ENCODE results near the gene GOLGA7B.

DNA sequence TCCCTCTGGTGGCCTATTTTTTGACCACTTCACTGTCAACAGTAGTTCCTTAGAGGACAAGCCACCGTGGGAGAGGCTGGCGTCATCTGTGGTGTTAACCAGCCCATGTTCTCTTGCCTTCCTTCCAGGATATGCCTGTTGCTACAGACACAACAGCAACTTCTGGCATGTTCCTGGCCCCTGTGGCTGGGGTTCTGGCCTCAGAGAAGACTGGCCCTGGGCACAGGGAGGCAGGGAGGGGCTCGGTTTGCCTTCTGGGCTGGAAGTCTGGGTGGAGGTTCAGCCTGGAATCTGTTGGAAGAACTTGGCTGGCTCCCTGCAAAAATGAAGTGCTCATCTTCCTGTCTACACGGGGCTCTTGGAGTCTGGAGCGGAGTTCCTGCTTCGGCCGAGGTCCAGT, 25.7 kb downstream of the GOLGA7B start:
- TF ChIP-seq POLR2AphosphoS5 (IDR thresholded peaks at IDR 0.05) (no peak), POLR2A (IDR thresholded peaks at IDR 0.05) (no peak)

All from transverse colon (tissue), 3 donors.